GM18517 (cell line): ENCODE measurements around the gene ZNF317.
"Not testable (repeated sequence)": the region's sequence is repeated elsewhere in the genome, so short reads cannot be mapped to it uniquely, and the experiment has no call there.

Experiments
- ATAC-seq: cut with Tn5 transposase; IDR thresholded peaks from one replicate; pipeline ENCODE4 v1.9.1; 2021; ENCODE audit warnings: mild to moderate bottlenecking, moderate library complexity; ENCODE audit not compliant: unreplicated experiment

ZNF317 gene

GRCh38 chr19:9171393-9171991, 31.3 kb downstream of the ZNF317 start:
- no peak for ATAC-seq

GRCh38 chr19:9175326-9175725, 35.1 kb downstream of the ZNF317 start:
- no peak for ATAC-seq

GRCh38 chr19:9178901-9179300, 38.7 kb downstream of the ZNF317 start, which contains the start of gene OR7D2:
TSS of gene OR7D2 (plus strand) at chr19:9178979. CDS start at chr19:9185782, 6,803 bp downstream.
- no peak for ATAC-seq

GRCh38 chr19:9183000-9183399, 42.8 kb downstream of the ZNF317 start:
- no peak for ATAC-seq

GRCh38 chr19:9187191-9187590, 47.0 kb downstream of the ZNF317 start:
- ATAC-seq: no peak

GRCh38 chr19:9189535-9189934, 49.3 kb downstream of the ZNF317 start:
- ATAC-seq: no peak

- not testable (repeated sequence) for ATAC-seq
These were observed 57.8 kb downstream of the ZNF317 start for GRCh38 chr19:9198044-9198443.

- ATAC-seq: no peak
These were observed 65.4 kb downstream of the ZNF317 start for GRCh38 chr19:9205501-9206113.
